HepG2 (cell line): Measurements from ENCODE around the gene WWTR1. TPM values are rescaled to one million over a fixed set of nuclear protein-coding genes. Genes with fewer than 3 reads are reported as not detected.

Experiments used
- ATAC-seq: fragments of 200-7000 bp; cut with Tn5 transposase; 3 replicates; pipeline ENCODE4 v1.9.1; 2020; ENCODE audit warnings: mild to moderate bottlenecking, moderate library complexity
- BruUV-seq: library from RNA; stranded (reverse); fragments of 400-500 nt; replicated peaks from 2 replicates; lab custom pipeline; 2021; lab: Mats Ljungman, UMichigan
- CTCF ChIA-PET: fragments of 300-600 bp; formaldehyde crosslinking; extraction: SDS; loops from one replicate; lab custom pipeline; 2021; ENCODE audit warnings: low total read pairs, inconsistent platforms, low intra/inter-chr PET ratio; lab: Yijun Ruan, JAX
- POLR2A ChIA-PET: fragments of 350-600 bp; sonication (Branson Sonifier 250); formaldehyde crosslinking; loops from one replicate; lab custom pipeline; 2020; ENCODE audit warnings: antibody characterized with exemption, inconsistent platforms; lab: Yijun Ruan, JAX
- DNase-seq: peaks from one replicate; pipeline ENCODE4 v3.0.0-alpha.2; 2015; ENCODE audit warnings: low spot score
- FAIRE-seq: peaks from 3 replicates; lab custom pipeline; 2011; peaks lifted over from hg19 to GRCh38; lab: Jason Lieb, UNC
- H2AFZ ChIP-seq: one replicate; pipeline ENCODE4 v1.6.1; 2011; ENCODE audit warnings: low read length, inconsistent platforms
- H3K27ac ChIP-seq: fragments of 300-600 bp; 3 replicates; pipeline ENCODE4 v1.8.0; 2011; ENCODE audit warnings: mixed run types, mild to moderate bottlenecking, mixed read lengths, low read length, inconsistent platforms; ENCODE audit not compliant: insufficient read depth; ENCODE audit errors: extremely low read length
- H3K27me3 ChIP-seq, 2 experiments: fragments of 200-600 bp in 1 of 2; 2 replicates in 1 of 2; 3 replicates in 1 of 2; pipeline versions ENCODE4 v1.6.0 to v1.8.0; 2011; ENCODE audit warnings: low read length in 2 of 2, mild to moderate bottlenecking in 2 of 2, moderate library complexity in 2 of 2, inconsistent platforms in 1 of 2; ENCODE audit not compliant: insufficient read depth in 2 of 2, control insufficient read depth in 1 of 2
- H3K36me3 ChIP-seq, 2 experiments: fragments of 200-600 bp in 1 of 2; replicated peaks in 1 of 2; 2 replicates in 1 of 2; 3 replicates in 1 of 2; pipeline versions ENCODE4 v1.5.1 to v1.8.0; 2011; ENCODE audit warnings: low read length in 2 of 2, inconsistent platforms in 1 of 2; ENCODE audit not compliant: insufficient read depth in 2 of 2, control insufficient read depth in 1 of 2
- H3K4me1 ChIP-seq: 2 replicates; pipeline ENCODE4 v1.5.1; 2012; ENCODE audit warnings: low read length, inconsistent platforms; ENCODE audit not compliant: insufficient read depth
- H3K4me2 ChIP-seq: 2 replicates; pipeline ENCODE4 v1.6.0; 2011; ENCODE audit warnings: low read depth, low read length, inconsistent platforms
- H3K4me3 ChIP-seq, 3 experiments: fragments of 200-600 bp in 1 of 3; sonication (generic), shearing (Covaris generic) in 1 of 3; replicated peaks in 1 of 3; 2 replicates each; pipeline ENCODE4 v1.5.1; 2011 to 2016; ENCODE audit warnings: low read length in 3 of 3, inconsistent platforms in 2 of 3, low read depth in 2 of 3, mild to moderate bottlenecking in 2 of 3, control low read depth in 1 of 3, mixed read lengths in 1 of 3; ENCODE audit not compliant: insufficient read depth in 1 of 3
- H3K79me2 ChIP-seq: one replicate; pipeline ENCODE4 v1.6.1; 2011; ENCODE audit warnings: low read length, inconsistent platforms; ENCODE audit not compliant: insufficient read depth
- H3K9ac ChIP-seq: 2 replicates; pipeline ENCODE4 v1.6.0; 2011; ENCODE audit warnings: mild to moderate bottlenecking, low read depth, low read length, inconsistent platforms; ENCODE audit not compliant: insufficient read depth
- H3K9me3 ChIP-seq: 2 replicates; pipeline ENCODE4 v1.5.1; 2012; ENCODE audit warnings: mild to moderate bottlenecking, low read length
- H4K20me1 ChIP-seq: 2 replicates; pipeline ENCODE4 v1.6.0; 2011; ENCODE audit warnings: inconsistent platforms, mild to moderate bottlenecking, low read length, moderate library complexity; ENCODE audit not compliant: insufficient read depth
- AHR ChIP-seq: IDR thresholded peaks from 2 replicates; pipeline ENCODE4 v1.6.1; 2018; ENCODE audit warnings: missing genetic modification reagents, missing compliant biosample characterization
- BCLAF1 ChIP-seq: fragments of 450-650 bp; IDR thresholded peaks from 2 replicates; pipeline ENCODE4 v1.6.1; 2017; ENCODE audit warnings: mild to moderate bottlenecking
- EEA1 ChIP-seq: sonication (generic); formaldehyde crosslinking; IDR thresholded peaks from 2 replicates; pipeline ENCODE4 v1.5.1; 2020; ENCODE audit warnings: mild to moderate bottlenecking, missing genetic modification reagents, borderline replicate concordance
- MEF2D ChIP-seq: sonication (generic); formaldehyde crosslinking; IDR thresholded peaks from 2 replicates; pipeline ENCODE4 v1.5.1; 2020; ENCODE audit warnings: mild to moderate bottlenecking, missing genetic modification reagents
- ZNF20 ChIP-seq: sonication (generic); formaldehyde crosslinking; IDR thresholded peaks from 2 replicates; pipeline ENCODE4 v1.4.0; 2020; ENCODE audit warnings: mild to moderate bottlenecking, moderate library complexity, missing genetic modification reagents
- ZNF225 ChIP-seq: sonication (generic); formaldehyde crosslinking; IDR thresholded peaks from 2 replicates; pipeline ENCODE4 v1.4.0; 2020; ENCODE audit warnings: mild to moderate bottlenecking, missing genetic modification reagents
- ZNF446 ChIP-seq: sonication (generic); formaldehyde crosslinking; IDR thresholded peaks from 2 replicates; pipeline ENCODE4 v1.5.0; 2020; ENCODE audit warnings: mild to moderate bottlenecking, missing genetic modification reagents
- ZNF839 ChIP-seq: sonication (generic); formaldehyde crosslinking; IDR thresholded peaks from 2 replicates; pipeline ENCODE4 v1.4.0; 2020; ENCODE audit warnings: missing genetic modification reagents, mild to moderate bottlenecking, borderline replicate concordance
- WGBS: methylation state at CpG from one replicate; pipeline ENCODE4 v1.1.6; 2017; ENCODE audit warnings: low lambda C conversion rate; 5-methylcytosine and 5-hydroxymethylcytosine counted together
- in situ Hi-C: cut with HindIII; loops from 2 replicates; pipeline ENCODE4 v1.10.0; 2017; ENCODE audit warnings: low pct_unique_long_range_greater_than_20kb; ENCODE audit not compliant: extremely low pct_ligation_motif_present
- intact Hi-C: fragments of 100-400 bp; cut with micrococcal nuclease; formaldehyde crosslinking; loops from one replicate; pipeline ENCODE4 v1.10.0; 2022; ENCODE audit not compliant: unreplicated experiment
- polyA plus RNA-seq, 8 experiments: library from polyadenylated mRNA; depleted of rRNA in 3 of 8; stranded (reverse) in 7 of 8; unstranded in 1 of 8; fragments of >200 nt; fragmentation: Illumina TruSeq in 4 of 8; extraction: Trizol in 4 of 8; gene quantifications; 2 replicates each; pipeline versions ENCODE4 v1.2.1 to v1.2.3, GENCODE V29; 2011 to 2016; ENCODE audit warnings: low read depth in 4 of 8, missing spikeins in 1 of 8, mixed read lengths in 1 of 8; ENCODE audit not compliant: insufficient read depth in 1 of 8
- total RNA-seq, 5 experiments: library from RNA; depleted of rRNA; stranded (reverse); fragments of >200 nt; fragmentation: Illumina TruSeq; extraction: Trizol; gene quantifications; 2 replicates each; pipeline ENCODE4 v1.2.3, GENCODE V29; 2016; ENCODE audit warnings: low read depth in 1 of 5

Gene WWTR1
- total and polyA plus RNA-seq, 2 of the 13 experiments (the other 11 are each of a cell fraction or from before 2014, with no cell fraction given): 19.7 to 139 TPM

GRCh38 chr3:149579161-149579560, 78.7 kb downstream of the WWTR1 start:
- no peak overlapping the region for H3K4me3 ChIP-seq
- H3K4me2 ChIP-seq: no peak overlapping the region
- H3K36me3 ChIP-seq: peaks cover 5 to 27% of the 10 kb centered on the region in 2 experiments; a peak in 4 of 5 replicates
- TF ChIP-seq EEA1 (no peak), ZNF839 (CRISPR knock-in tag) (no peak), ZNF225 (no peak), BCLAF1 (no peak), ZNF446 (CRISPR knock-in tag) (no peak), MEF2D (CRISPR knock-in tag) (no peak), ZNF20 (CRISPR knock-in tag) (no peak), AHR (no peak)
- TF ChIP-seq, all 625 proteins: peak for 0
- DNase-seq (no peak), ATAC-seq (no peak), FAIRE-seq (no peak)
- Histone ChIP-seq H2AFZ (no peak overlapping the region), H3K27ac (no peak overlapping the region), H4K20me1 (peaks cover 28% of the 10 kb centered on the region), H3K4me1 (peaks cover 55% of the 10 kb centered on the region), H3K27me3 (no peaks in the 10 kb centered on the region), H3K79me2 (peaks cover 87% of the 10 kb centered on the region), H3K9ac (no peak overlapping the region), H3K9me3 (no peaks in the 10 kb centered on the region)
- no TSS peak for BruUV-seq
- in situ Hi-C loops (no loop called here), intact Hi-C loops (no loop called here)
- ChIA-PET CTCF (no interaction called here), POLR2A (no interaction called here)
- WGBS: 100% methylated on average over 1 of the region's 1 CpG
